Ishikawa (cell line): ENCODE results near the gene SNF8.
A peak's percentile ranks its signal among the peaks of the same experiment; 100 is the strongest.

Source experiments
- CEBPB ChIP-seq: IDR thresholded peaks from 2 replicates; pipeline ENCODE4 v1.6.1; 2012
- CREB1 ChIP-seq: IDR thresholded peaks from 2 replicates; pipeline ENCODE4 v1.6.1; 2012; ENCODE audit warnings: low read depth
- EGR1 ChIP-seq: IDR thresholded peaks from 2 replicates; pipeline ENCODE4 v1.6.1; 2012
- EP300 ChIP-seq: IDR thresholded peaks from 2 replicates; pipeline ENCODE4 v1.6.1; 2012; ENCODE audit warnings: borderline replicate concordance
- FOXM1 ChIP-seq: IDR thresholded peaks from 2 replicates; pipeline ENCODE4 v1.6.1; 2012; ENCODE audit warnings: low read depth, borderline replicate concordance
- NFIC ChIP-seq: IDR thresholded peaks from 2 replicates; pipeline ENCODE4 v1.6.1; 2012
- RAD21 ChIP-seq: IDR thresholded peaks from 2 replicates; pipeline ENCODE4 v1.6.1; 2012; ENCODE audit warnings: low read depth
- TAF1 ChIP-seq: IDR thresholded peaks from 2 replicates; pipeline ENCODE4 v1.6.1; 2012; ENCODE audit warnings: low read depth, mild to moderate bottlenecking
- TCF12 ChIP-seq: IDR thresholded peaks from 2 replicates; pipeline ENCODE4 v1.6.1; 2012; ENCODE audit warnings: low read depth
- TEAD4 ChIP-seq: IDR thresholded peaks from 2 replicates; pipeline ENCODE4 v1.6.1; 2012
- USF1 ChIP-seq: IDR thresholded peaks from 2 replicates; pipeline ENCODE4 v1.6.1; 2012
- YY1 ChIP-seq: IDR thresholded peaks from 2 replicates; pipeline ENCODE4 v1.6.1; 2012; ENCODE audit warnings: low read depth
- ZBTB7A ChIP-seq: IDR thresholded peaks from 2 replicates; pipeline ENCODE4 v1.6.1; 2012; ENCODE audit warnings: low read depth
- TF ChIP-seq, protein P1 (sequence below): IDR thresholded peaks from 2 replicates; pipeline ENCODE4 v1.6.1; 2012
- TF ChIP-seq, protein P2 (sequence below): IDR thresholded peaks from 2 replicates; pipeline ENCODE4 v1.6.1; 2012; ENCODE audit warnings: low read depth, mild to moderate bottlenecking

Gene SNF8

GRCh38 chr17:48910370-48910769, 34.3 kb downstream of the SNF8 start:
- TF ChIP-seq EP300: no peak
- TF ChIP-seq ZBTB7A: no peak

DNA sequence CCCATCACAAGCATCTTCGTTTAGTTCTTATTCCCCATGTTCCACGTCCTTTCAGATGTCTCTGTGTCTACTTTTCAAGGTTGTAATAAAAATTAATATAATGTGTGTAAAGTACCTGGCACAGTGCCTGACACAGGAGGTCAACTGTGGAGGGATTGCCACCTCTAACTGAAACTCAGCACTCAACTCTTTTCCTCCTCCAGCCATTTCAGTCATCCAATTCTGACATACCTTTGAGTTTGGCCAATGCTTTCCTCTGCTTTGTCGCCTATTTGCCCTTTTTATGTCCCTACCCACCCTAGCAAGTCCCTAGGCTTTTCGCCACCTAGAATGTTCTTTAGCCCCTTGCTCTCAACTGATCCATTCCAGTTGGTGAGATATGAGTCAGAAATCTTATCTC, 34.9 kb downstream of the SNF8 start:
- TF ChIP-seq RAD21: no peak
- no peak for TF ChIP-seq NFIC
- TF ChIP-seq ZBTB7A: no peak
- TF ChIP-seq, protein P1, sequence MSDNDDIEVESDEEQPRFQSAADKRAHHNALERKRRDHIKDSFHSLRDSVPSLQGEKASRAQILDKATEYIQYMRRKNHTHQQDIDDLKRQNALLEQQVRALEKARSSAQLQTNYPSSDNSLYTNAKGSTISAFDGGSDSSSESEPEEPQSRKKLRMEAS: no peak
- no peak for TF ChIP-seq TAF1
- no peak for TF ChIP-seq EP300
- TF ChIP-seq TEAD4: no peak
- no peak for TF ChIP-seq YY1
- TF ChIP-seq CREB1: no peak
- no peak for TF ChIP-seq CEBPB
- TF ChIP-seq USF1: no peak
- no peak for TF ChIP-seq TCF12
- no peak for TF ChIP-seq EGR1
- no peak for TF ChIP-seq FOXM1
- TF ChIP-seq, protein P2, sequence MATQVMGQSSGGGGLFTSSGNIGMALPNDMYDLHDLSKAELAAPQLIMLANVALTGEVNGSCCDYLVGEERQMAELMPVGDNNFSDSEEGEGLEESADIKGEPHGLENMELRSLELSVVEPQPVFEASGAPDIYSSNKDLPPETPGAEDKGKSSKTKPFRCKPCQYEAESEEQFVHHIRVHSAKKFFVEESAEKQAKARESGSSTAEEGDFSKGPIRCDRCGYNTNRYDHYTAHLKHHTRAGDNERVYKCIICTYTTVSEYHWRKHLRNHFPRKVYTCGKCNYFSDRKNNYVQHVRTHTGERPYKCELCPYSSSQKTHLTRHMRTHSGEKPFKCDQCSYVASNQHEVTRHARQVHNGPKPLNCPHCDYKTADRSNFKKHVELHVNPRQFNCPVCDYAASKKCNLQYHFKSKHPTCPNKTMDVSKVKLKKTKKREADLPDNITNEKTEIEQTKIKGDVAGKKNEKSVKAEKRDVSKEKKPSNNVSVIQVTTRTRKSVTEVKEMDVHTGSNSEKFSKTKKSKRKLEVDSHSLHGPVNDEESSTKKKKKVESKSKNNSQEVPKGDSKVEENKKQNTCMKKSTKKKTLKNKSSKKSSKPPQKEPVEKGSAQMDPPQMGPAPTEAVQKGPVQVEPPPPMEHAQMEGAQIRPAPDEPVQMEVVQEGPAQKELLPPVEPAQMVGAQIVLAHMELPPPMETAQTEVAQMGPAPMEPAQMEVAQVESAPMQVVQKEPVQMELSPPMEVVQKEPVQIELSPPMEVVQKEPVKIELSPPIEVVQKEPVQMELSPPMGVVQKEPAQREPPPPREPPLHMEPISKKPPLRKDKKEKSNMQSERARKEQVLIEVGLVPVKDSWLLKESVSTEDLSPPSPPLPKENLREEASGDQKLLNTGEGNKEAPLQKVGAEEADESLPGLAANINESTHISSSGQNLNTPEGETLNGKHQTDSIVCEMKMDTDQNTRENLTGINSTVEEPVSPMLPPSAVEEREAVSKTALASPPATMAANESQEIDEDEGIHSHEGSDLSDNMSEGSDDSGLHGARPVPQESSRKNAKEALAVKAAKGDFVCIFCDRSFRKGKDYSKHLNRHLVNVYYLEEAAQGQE: no peak

GRCh38 chr17:48908853-48909394, 35.7 kb downstream of the SNF8 start:
- no peak for TF ChIP-seq EP300
- TF ChIP-seq TCF12: no peak
- TF ChIP-seq YY1: no peak
- 0 out of 2 replicates have a peak, but pooled peaks have one; percentile 17 for TF ChIP-seq EGR1
- no peak for TF ChIP-seq TEAD4
- TF ChIP-seq NFIC: no peak
- no peak for TF ChIP-seq RAD21

DNA sequence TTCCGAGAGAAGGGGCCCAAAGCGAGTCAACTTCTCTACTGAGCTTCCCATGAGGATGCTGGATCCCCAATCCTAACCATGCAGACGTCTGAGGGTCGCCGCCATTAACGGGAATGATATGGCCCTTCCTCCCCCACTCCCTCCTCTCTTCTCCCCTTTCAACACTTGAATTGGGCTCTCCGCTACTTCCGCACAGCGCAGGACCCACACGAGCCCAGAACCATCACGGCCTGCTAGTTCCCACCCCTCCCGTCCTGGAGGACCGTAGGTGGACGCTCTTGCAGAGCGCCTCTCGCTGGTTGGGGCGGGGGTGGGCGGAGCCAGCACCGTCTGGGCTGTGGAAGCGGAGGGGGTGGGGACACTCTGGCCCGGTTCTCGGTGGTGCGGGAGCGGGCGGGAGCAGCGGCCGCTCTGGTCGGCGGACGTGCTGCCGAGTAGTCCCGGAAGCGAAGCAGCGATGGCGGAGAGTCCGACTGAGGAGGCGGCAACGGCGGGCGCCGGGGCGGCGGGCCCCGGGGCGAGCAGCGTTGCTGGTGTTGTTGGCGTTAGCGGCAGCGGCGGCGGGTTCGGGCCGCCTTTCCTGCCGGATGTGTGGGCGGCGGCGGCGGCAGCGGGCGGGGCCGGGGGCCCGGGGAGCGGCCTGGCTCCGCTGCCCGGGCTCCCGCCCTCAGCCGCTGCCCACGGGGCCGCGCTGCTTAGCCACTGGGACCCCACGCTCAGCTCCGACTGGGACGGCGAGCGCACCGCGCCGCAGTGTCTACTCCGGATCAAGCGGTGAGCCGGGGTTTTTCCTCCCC, 36.4 kb downstream of the SNF8 start, which contains the start of gene UBE2Z:
TSS of gene UBE2Z (plus strand) at position 361 of the 797 bp plus-strand sequence. CDS start at position 458, 97 bp downstream.
- TF ChIP-seq USF1 (no peak), TCF12 (peak; percentile 42; the same call in 1 of the 2 replicates), CEBPB (no peak), EGR1 (peak; percentile 62), TAF1 (peak; percentile 89), ZBTB7A (no peak), EP300 (peak; percentile 24; the same call in 1 of the 2 replicates), YY1 (peak; percentile 74)
- TF ChIP-seq, protein P1: peak; percentile 54

DNA sequence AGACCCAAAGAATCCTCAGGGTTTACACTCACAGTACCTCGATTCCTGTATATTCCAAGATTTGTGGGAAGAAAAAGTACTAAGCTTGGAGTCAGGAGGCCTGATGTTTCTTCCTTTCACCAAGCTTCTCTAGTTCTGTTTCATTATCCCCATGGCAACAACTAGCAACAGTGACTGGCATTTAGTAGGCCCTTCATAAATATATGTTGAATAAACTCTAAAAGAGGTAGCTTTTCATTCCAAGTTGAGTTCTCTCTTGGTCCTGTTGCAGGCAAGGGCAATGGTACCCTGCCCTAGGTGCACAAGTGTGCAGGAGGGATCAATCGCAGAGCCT, 37.0 kb downstream of the SNF8 start:
- TF ChIP-seq RAD21: no peak
- TF ChIP-seq TEAD4: no peak
- no peak for TF ChIP-seq TCF12
- no peak for TF ChIP-seq ZBTB7A
- TF ChIP-seq, protein P1: no peak
- TF ChIP-seq EGR1: no peak
- no peak for TF ChIP-seq EP300
- no peak for TF ChIP-seq CREB1
- no peak for TF ChIP-seq FOXM1
- TF ChIP-seq YY1: no peak
- TF ChIP-seq NFIC: no peak
- TF ChIP-seq USF1: no peak
- TF ChIP-seq CEBPB: no peak
- no peak for TF ChIP-seq TAF1
- TF ChIP-seq, protein P2: no peak
